Endothelial cell of umbilical vein (primary cell): Measurements from ENCODE around the gene IP6K3. TPM values are rescaled to one million over a fixed set of nuclear protein-coding genes. Genes with fewer than 3 reads are reported as not detected.

ENCODE experiments used
- BruUV-seq: library from RNA; stranded (reverse); fragments of 400-500 nt; replicated peaks from 2 replicates; lab custom pipeline; 2021; lab: Mats Ljungman, UMichigan
- CTCF ChIA-PET: fragments of 300-600, 350-600 bp; sonication (Branson Sonifier 250); formaldehyde crosslinking; loops from one replicate; lab custom pipeline; 2021; ENCODE audit warnings: antibody characterized with exemption, inconsistent platforms; lab: Charles Lee
- POLR2A ChIA-PET: fragments of 300-600, 350-600 bp; sonication (Branson Sonifier 250); formaldehyde crosslinking; loops from one replicate; lab custom pipeline; 2021; ENCODE audit warnings: antibody characterized with exemption, inconsistent platforms; lab: Charles Lee
- DNase-seq: peaks from one replicate; pipeline ENCODE4 v3.0.0-alpha.2; 2011; ENCODE audit warnings: low read depth, low spot score
- FAIRE-seq: peaks from 2 replicates; lab custom pipeline; 2011; peaks lifted over from hg19 to GRCh38; lab: Jason Lieb, UNC
- H2AFZ ChIP-seq: 2 replicates; pipeline ENCODE4 v1.6.0; 2012; ENCODE audit warnings: low read depth, low read length, control low read depth, inconsistent platforms
- H3K27ac ChIP-seq: 2 replicates; pipeline ENCODE4 v1.5.1; 2011; ENCODE audit warnings: low read depth, mild to moderate bottlenecking, control low read depth, low read length, moderate library complexity; ENCODE audit not compliant: insufficient read depth
- H3K27me3 ChIP-seq, 2 experiments: 2 replicates each; pipeline versions ENCODE4 v1.6.0 to v1.6.1; 2011; ENCODE audit warnings: low read length in 2 of 2, mixed read lengths in 1 of 2; ENCODE audit not compliant: control insufficient read depth in 2 of 2, insufficient read depth in 2 of 2
- H3K36me3 ChIP-seq, 2 experiments: 2 replicates in 1 of 2; 3 replicates in 1 of 2; pipeline ENCODE4 v1.5.1; 2011; ENCODE audit warnings: low read length in 2 of 2, mild to moderate bottlenecking in 1 of 2, moderate library complexity in 1 of 2; ENCODE audit not compliant: control insufficient read depth in 2 of 2, insufficient read depth in 2 of 2; ENCODE audit errors: extremely low read depth in 1 of 2
- H3K4me1 ChIP-seq: 3 replicates; pipeline ENCODE4 v1.5.1; 2011; ENCODE audit warnings: mild to moderate bottlenecking, low read length; ENCODE audit not compliant: control insufficient read depth, insufficient read depth; ENCODE audit errors: extremely low read depth
- H3K4me2 ChIP-seq: 2 replicates; pipeline ENCODE4 v1.6.1; 2011; ENCODE audit warnings: low read length, control low read depth, mixed read lengths; ENCODE audit not compliant: insufficient read depth
- H3K4me3 ChIP-seq, 3 experiments: fragments of 200-600 bp in 1 of 3; sonication (generic), shearing (Covaris generic) in 1 of 3; replicated peaks in 1 of 3; 2 replicates each; pipeline ENCODE4 v1.5.1; 2011 to 2016; ENCODE audit warnings: control low read depth in 3 of 3, low read length in 3 of 3, mild to moderate bottlenecking in 2 of 3, inconsistent platforms in 1 of 3, low read depth in 1 of 3, moderate library complexity in 1 of 3; ENCODE audit not compliant: insufficient read depth in 1 of 3
- H3K79me2 ChIP-seq: 2 replicates; pipeline ENCODE4 v1.6.0; 2012; ENCODE audit warnings: low read length, inconsistent platforms; ENCODE audit not compliant: control insufficient read depth, insufficient read depth
- H3K9ac ChIP-seq: replicated peaks from 2 replicates; pipeline ENCODE3; 2011; ENCODE audit warnings: low read length, control low read depth; ENCODE audit not compliant: insufficient read depth; ENCODE audit errors: extremely low read depth
- H3K9me1 ChIP-seq: replicated peaks from 3 replicates; pipeline ENCODE4 v1.6.0; 2011; ENCODE audit warnings: mild to moderate bottlenecking, low read length; ENCODE audit not compliant: control insufficient read depth, insufficient read depth; ENCODE audit errors: extremely low read depth
- H3K9me3 ChIP-seq: replicated peaks from 2 replicates; pipeline ENCODE4 v1.5.1; 2012; ENCODE audit warnings: low read length, inconsistent platforms; ENCODE audit not compliant: control insufficient read depth, insufficient read depth
- H4K20me1 ChIP-seq: replicated peaks from 2 replicates; pipeline ENCODE3; 2011; ENCODE audit warnings: mild to moderate bottlenecking, low read length; ENCODE audit not compliant: control insufficient read depth, insufficient read depth; ENCODE audit errors: extremely low read depth
- EZH2 ChIP-seq: IDR thresholded peaks from 2 replicates; pipeline ENCODE4 v1.6.1; 2012; ENCODE audit warnings: borderline replicate concordance, low read depth, mild to moderate bottlenecking, moderate library complexity, low read length, inconsistent platforms; ENCODE audit not compliant: severe bottlenecking
- MYC ChIP-seq: IDR thresholded peaks from one replicate; pipeline ENCODE4 v1.6.1; 2011; ENCODE audit warnings: mild to moderate bottlenecking, low read depth, low read length
- POLR2A ChIP-seq: IDR thresholded peaks from 2 replicates; pipeline ENCODE4 v1.6.1; 2012; ENCODE audit warnings: low read depth, mild to moderate bottlenecking, control low read depth, low read length
- dilution Hi-C: fragments of 300-500 bp; cut with MboI; formaldehyde crosslinking; loops from one replicate; pipeline ENCODE4 v1.15.0; 2019; ENCODE audit warnings: low sequenced_read_pairs; ENCODE audit not compliant: extremely low pct_ligation_motif_present
- intact Hi-C: fragments of 100-400 bp; cut with micrococcal nuclease; formaldehyde crosslinking; loops from one replicate; pipeline ENCODE4 v1.10.0; 2022
- polyA plus RNA-seq, 4 experiments: library from polyadenylated mRNA; depleted of rRNA in 3 of 4; stranded (reverse) in 3 of 4; unstranded in 1 of 4; fragments of >200 nt; gene quantifications; 2 replicates each; pipeline versions ENCODE4 v1.2.1 to v1.2.3, GENCODE V29; 2011 to 2012; ENCODE audit warnings: missing spikeins in 1 of 4
- total RNA-seq: library from RNA; stranded (reverse); gene quantifications from 2 replicates; pipeline ENCODE4 v1.2.3, GENCODE V29; 2021
- TF ChIP-seq, protein P1 (sequence below), 2 donors: IDR thresholded peaks; 1 replicate in 1 of 2; 2 replicates in 1 of 2; pipeline ENCODE4 v1.5.1; 2011; ENCODE audit warnings: low read length in 2 of 2, mild to moderate bottlenecking in 2 of 2, moderate library complexity in 2 of 2, control low read depth in 1 of 2, inconsistent platforms in 1 of 2, low read depth in 1 of 2; ENCODE audit not compliant: insufficient read depth in 1 of 2; ENCODE audit errors: extremely low read depth in 1 of 2

The IP6K3 gene
- total and polyA plus RNA-seq, 2 donors (not counting 3 experiments of a cell fraction or from before 2014, with no cell fraction given): not detected

DNA sequence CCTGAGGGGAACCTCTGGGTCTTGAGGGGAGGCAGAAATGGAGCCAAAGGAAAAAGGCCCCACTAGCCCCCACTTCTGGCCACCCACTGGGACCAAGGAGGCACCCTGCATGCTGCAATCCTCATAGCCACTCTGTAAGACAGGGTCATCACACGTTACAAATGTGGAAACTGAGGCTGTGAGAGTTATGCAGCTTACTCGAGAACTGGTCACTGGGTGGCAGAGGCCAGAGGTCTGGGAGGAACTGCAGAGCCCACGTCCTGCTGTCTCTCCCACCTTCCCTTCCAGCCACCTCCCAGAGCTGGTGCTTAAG, 24.1 kb upstream of the IP6K3 start:
- POLR2A ChIA-PET: interaction anchor here (1.2 to 4.7 kb wide), 3 partner anchors 11 to 59 kb away, joined by 3 to 25 read pairs (median 22); partner anchors contain the start of genes LEMD2 and UQCC2
- intact Hi-C loops (loop anchor here (1.0 to 2.0 kb wide), 6 partner anchors 11 to 285 kb away; partner anchors contain the start of genes LEMD2 and UQCC2), dilution Hi-C loops (no loop called here)
- H3K36me3 ChIP-seq: peaks cover 6 to 16% of the 10 kb centered on the region in 2 experiments
- peak overlapping the region; percentile 42 for H3K9ac ChIP-seq
- no peaks in the 10 kb centered on the region for H3K9me3 ChIP-seq
- peaks cover 45% of the 10 kb centered on the region for H3K4me1 ChIP-seq
- FAIRE-seq: no peak
- no peak for DNase-seq
- no peaks in the 10 kb centered on the region for H4K20me1 ChIP-seq
- H3K27me3 ChIP-seq: no peaks in the 10 kb centered on the region
- CTCF ChIA-PET: interaction anchor here (0.8 to 9.0 kb wide), 42 partner anchors 9 to 384 kb away, joined by 3 to 286 read pairs (median 5); partner anchors contain the start of genes GRM4, IP6K3, LEMD2 and MLN
- TF ChIP-seq, protein P1, sequence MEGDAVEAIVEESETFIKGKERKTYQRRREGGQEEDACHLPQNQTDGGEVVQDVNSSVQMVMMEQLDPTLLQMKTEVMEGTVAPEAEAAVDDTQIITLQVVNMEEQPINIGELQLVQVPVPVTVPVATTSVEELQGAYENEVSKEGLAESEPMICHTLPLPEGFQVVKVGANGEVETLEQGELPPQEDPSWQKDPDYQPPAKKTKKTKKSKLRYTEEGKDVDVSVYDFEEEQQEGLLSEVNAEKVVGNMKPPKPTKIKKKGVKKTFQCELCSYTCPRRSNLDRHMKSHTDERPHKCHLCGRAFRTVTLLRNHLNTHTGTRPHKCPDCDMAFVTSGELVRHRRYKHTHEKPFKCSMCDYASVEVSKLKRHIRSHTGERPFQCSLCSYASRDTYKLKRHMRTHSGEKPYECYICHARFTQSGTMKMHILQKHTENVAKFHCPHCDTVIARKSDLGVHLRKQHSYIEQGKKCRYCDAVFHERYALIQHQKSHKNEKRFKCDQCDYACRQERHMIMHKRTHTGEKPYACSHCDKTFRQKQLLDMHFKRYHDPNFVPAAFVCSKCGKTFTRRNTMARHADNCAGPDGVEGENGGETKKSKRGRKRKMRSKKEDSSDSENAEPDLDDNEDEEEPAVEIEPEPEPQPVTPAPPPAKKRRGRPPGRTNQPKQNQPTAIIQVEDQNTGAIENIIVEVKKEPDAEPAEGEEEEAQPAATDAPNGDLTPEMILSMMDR (IDR thresholded peaks at IDR 0.05; ENCODE audit: extremely low read depth in 1 of 2, insufficient read depth in 1 of 2, low read depth in 1 of 2, low read length in 2 of 2): no peak
- TF ChIP-seq EZH2 (no peak), POLR2A (peak; percentile 29)
- H3K79me2 ChIP-seq: no peaks in the 10 kb centered on the region
- H3K9me1 ChIP-seq: no peaks in the 10 kb centered on the region
- H3K27ac ChIP-seq: peak overlapping the region; percentile 64
- BruUV-seq: no TSS peak
- no peak overlapping the region for H3K4me3 ChIP-seq
- H2AFZ ChIP-seq: no peak overlapping the region
- H3K4me2 ChIP-seq: peak overlapping the region; percentile 6

DNA sequence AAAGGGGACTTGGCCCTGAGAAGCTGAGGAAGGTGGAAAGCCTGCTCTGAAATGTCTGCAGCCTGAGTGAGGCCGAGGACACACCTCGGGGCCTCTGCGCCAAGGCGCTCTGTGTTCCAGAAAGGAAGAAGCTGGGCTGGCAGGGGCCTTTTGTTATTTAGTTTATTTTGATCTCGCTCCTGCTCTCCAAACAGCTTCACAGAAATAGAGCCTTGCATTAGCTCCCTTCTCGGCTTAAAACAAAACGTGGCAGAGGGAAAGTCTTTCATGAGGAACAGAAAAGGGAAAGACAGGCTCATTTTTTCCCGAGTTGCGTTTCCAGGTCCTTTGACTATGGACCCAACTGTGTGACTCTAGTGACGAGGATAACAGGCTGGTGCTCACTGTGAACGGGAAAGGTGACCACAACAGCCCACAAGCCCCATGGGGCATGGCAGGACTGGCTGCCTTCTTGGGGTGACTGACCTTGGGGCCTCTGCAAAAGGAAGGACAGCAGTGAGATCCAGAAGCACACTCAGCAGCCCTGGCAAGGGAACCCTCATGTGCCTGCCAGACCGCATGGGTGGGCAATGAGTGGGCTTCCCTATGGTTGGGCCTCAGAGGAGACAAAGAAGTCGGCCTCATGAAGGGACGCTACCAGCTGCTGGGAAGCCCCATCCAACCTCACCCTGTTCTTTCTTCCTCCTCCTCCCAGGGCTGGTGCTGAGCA, 23.6 kb upstream of the IP6K3 start:
- peak overlapping the region; percentile 42 for H3K9ac ChIP-seq
- CTCF ChIA-PET: interaction anchor here (0.8 to 9.0 kb wide), 20 partner anchors 9 to 385 kb away, joined by 3 to 286 read pairs (median 5); partner anchors contain the start of genes GRM4, IP6K3, LEMD2 and MLN
- no peaks in the 10 kb centered on the region for H4K20me1 ChIP-seq
- H3K79me2 ChIP-seq: no peaks in the 10 kb centered on the region
- no TSS peak for BruUV-seq
- H3K4me1 ChIP-seq: peaks cover 45% of the 10 kb centered on the region
- peaks cover 6 to 11% of the 10 kb centered on the region in 2 experiments for H3K36me3 ChIP-seq
- TF ChIP-seq MYC: no peak
- peak; percentile 21 for TF ChIP-seq POLR2A
- POLR2A ChIA-PET: interaction anchor here (2.4 to 4.7 kb wide), 2 partner anchors 11 to 16 kb away, joined by 22 to 25 read pairs; partner anchors contain the start of gene LEMD2
- intact Hi-C loops: loop anchor here (2.0 kb wide), 3 partner anchors 59 to 185 kb away; partner anchors contain the start of gene UQCC2
- peak; percentile 62 for FAIRE-seq
- H3K4me2 ChIP-seq: no peak overlapping the region
- dilution Hi-C loops: no loop called here
- no peaks in the 10 kb centered on the region for H3K9me1 ChIP-seq
- peak; percentile 21 for DNase-seq
- no peaks in the 10 kb centered on the region for H3K9me3 ChIP-seq
- H3K27ac ChIP-seq: peak overlapping the region; percentile 64
- no peak overlapping the region for H2AFZ ChIP-seq
- H3K4me3 ChIP-seq: no peak overlapping the region
- H3K27me3 ChIP-seq: no peaks in the 10 kb centered on the region
